HFFc6 (cell line): ENCODE measurements around the gene PLCL2. TPM values are rescaled to one million over a fixed set of nuclear protein-coding genes. Genes with fewer than 3 reads are reported as not detected.
A peak's percentile ranks its signal among the peaks of the same experiment; 100 is the strongest.

Experiments used
- DNase-seq: peaks from one replicate; pipeline ENCODE4 v3.0.0-alpha.2; 2018
- H3K27ac Mint-ChIP-seq: 2 replicates; pipeline ENCODE4 v1.8.0; 2020; ENCODE audit warnings: mild to moderate bottlenecking, mixed read lengths
- H3K27me3 Mint-ChIP-seq: 2 replicates; pipeline ENCODE4 v1.8.0; 2021; ENCODE audit warnings: mild to moderate bottlenecking, moderate library complexity, mixed read lengths; ENCODE audit not compliant: insufficient read depth
- H3K36me3 Mint-ChIP-seq: 2 replicates; pipeline ENCODE4 v1.8.0; 2021; ENCODE audit warnings: low read depth, mixed read lengths
- H3K4me1 Mint-ChIP-seq: 2 replicates; pipeline ENCODE4 v1.8.0; 2020; ENCODE audit warnings: low read depth, mixed read lengths
- H3K4me3 Mint-ChIP-seq: 2 replicates; pipeline ENCODE4 v1.8.0; 2020; ENCODE audit warnings: mild to moderate bottlenecking, moderate library complexity, mixed read lengths
- H3K9me3 Mint-ChIP-seq: 2 replicates; pipeline ENCODE4 v1.8.0; 2020; ENCODE audit warnings: mild to moderate bottlenecking, mixed read lengths
- total RNA-seq, 6 experiments: library from RNA; stranded (reverse); fragmentation: NEBNext Ultra II Directional; extraction: Animal tissue kit (Norgen Biotek cat#: 25700); gene quantifications; 2 replicates in 1 of 6; 3 replicates in 5 of 6; pipeline ENCODE4 v1.2.3, GENCODE V29; 2021
- TF ChIP-seq, protein P1 (sequence below): fragments of 200-600 bp; sonication (generic); IDR thresholded peaks from 2 replicates; pipeline ENCODE4 v1.5.0; 2021; ENCODE audit warnings: antibody characterized with exemption, mild to moderate bottlenecking

PLCL2 gene
- total RNA-seq, 6 experiments from 2014 or later: 3.9 to 6.4 (median 5.7) TPM

DNA sequence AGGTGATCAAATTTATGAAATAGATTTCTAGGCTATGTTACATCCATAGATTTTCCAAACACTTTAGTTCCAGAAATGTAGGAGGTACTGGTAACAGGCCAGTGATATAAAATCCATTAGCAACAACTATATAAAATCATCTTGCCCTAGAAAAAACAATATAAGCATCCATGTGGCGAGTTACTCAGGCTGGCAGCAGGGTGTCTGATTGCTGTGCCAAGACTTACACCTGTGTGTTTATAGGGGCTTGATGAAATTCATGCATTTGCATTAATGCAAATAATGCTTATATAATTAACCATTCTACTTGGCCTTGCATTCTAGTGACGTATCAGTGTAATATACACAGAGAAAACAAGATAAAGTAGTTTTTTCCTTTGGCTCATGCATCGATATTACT lies 153.4 kb downstream of the PLCL2 start:
- Mint-ChIP-seq H3K4me3 (no peak overlapping the region), H3K4me1 (peaks cover 38% of the 10 kb centered on the region)
- TF ChIP-seq, protein P1, sequence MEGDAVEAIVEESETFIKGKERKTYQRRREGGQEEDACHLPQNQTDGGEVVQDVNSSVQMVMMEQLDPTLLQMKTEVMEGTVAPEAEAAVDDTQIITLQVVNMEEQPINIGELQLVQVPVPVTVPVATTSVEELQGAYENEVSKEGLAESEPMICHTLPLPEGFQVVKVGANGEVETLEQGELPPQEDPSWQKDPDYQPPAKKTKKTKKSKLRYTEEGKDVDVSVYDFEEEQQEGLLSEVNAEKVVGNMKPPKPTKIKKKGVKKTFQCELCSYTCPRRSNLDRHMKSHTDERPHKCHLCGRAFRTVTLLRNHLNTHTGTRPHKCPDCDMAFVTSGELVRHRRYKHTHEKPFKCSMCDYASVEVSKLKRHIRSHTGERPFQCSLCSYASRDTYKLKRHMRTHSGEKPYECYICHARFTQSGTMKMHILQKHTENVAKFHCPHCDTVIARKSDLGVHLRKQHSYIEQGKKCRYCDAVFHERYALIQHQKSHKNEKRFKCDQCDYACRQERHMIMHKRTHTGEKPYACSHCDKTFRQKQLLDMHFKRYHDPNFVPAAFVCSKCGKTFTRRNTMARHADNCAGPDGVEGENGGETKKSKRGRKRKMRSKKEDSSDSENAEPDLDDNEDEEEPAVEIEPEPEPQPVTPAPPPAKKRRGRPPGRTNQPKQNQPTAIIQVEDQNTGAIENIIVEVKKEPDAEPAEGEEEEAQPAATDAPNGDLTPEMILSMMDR: no peak

DNA sequence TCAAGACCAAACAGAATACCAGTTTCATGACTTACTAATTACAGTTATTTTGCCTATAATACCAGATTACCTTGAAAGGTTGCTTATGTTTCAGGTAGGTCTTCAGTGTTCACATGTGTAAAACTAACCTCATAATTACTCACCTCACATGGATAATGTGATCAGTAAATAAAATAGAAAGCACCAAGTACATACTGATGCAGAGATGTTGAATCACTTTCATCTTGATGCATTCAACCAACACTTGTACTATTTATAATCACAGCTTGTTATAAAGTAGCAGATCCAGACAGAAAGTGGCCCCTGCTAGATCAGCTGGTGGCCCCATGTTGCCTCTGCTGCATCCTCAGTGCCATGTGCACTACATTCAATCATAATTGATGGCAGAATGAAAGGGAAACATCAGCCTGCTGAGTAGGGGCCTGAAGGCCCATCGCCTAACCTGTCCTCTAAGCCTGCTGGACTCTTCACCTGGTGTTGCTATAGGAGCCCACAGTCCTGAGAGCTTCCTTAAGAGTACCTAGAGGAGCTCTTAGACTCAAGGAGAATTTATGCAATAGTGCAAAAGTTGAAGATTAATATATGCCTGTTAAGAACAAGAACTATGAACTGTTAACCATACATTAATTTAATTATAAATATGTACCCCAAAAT lies 154.3 kb downstream of the PLCL2 start:
- DNase-seq: no peak
- Mint-ChIP-seq H3K36me3 (no peaks in the 10 kb centered on the region), H3K4me1 (peaks cover 30% of the 10 kb centered on the region), H3K27me3 (no peaks in the 10 kb centered on the region), H3K4me3 (no peak overlapping the region; the same call in 1 of the 2 replicates), H3K9me3 (no peaks in the 10 kb centered on the region), H3K27ac (peak overlapping the region; percentile 78)
- TF ChIP-seq, protein P1: no peak

More for the DNA sequence above, 153.4 kb downstream of the PLCL2 start:
- no peak for DNase-seq
- H3K27ac Mint-ChIP-seq: no peak overlapping the region
- H3K9me3 Mint-ChIP-seq: no peaks in the 10 kb centered on the region
- no peaks in the 10 kb centered on the region for H3K36me3 Mint-ChIP-seq
- H3K27me3 Mint-ChIP-seq: no peaks in the 10 kb centered on the region

DNA sequence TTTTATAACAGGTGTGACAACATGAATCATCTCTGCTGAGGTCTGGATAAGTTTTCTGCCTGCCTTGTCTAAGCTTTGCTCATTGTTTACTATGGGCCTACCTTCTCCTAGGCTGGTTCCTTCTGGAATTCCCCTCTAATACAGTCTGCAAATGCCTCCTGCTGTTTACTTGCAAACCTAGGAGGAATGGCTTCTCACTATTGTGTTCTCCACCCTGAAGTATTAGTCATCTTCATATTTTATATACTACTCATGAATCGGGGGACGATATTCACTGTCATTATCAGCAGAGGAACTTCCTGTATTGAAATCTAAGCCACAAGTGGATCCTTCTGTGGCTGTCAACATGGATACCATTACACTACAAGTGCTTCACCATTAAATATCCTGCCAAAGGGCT lies 154.8 kb downstream of the PLCL2 start:
- TF ChIP-seq, protein P1: no peak
- Mint-ChIP-seq H3K27ac (peak overlapping the region; percentile 78), H3K27me3 (no peaks in the 10 kb centered on the region), H3K4me1 (peaks cover 32% of the 10 kb centered on the region), H3K9me3 (no peaks in the 10 kb centered on the region), H3K36me3 (no peaks in the 10 kb centered on the region), H3K4me3 (no peak overlapping the region; the same call in 1 of the 2 replicates)
- peak; percentile 82 for DNase-seq

DNA sequence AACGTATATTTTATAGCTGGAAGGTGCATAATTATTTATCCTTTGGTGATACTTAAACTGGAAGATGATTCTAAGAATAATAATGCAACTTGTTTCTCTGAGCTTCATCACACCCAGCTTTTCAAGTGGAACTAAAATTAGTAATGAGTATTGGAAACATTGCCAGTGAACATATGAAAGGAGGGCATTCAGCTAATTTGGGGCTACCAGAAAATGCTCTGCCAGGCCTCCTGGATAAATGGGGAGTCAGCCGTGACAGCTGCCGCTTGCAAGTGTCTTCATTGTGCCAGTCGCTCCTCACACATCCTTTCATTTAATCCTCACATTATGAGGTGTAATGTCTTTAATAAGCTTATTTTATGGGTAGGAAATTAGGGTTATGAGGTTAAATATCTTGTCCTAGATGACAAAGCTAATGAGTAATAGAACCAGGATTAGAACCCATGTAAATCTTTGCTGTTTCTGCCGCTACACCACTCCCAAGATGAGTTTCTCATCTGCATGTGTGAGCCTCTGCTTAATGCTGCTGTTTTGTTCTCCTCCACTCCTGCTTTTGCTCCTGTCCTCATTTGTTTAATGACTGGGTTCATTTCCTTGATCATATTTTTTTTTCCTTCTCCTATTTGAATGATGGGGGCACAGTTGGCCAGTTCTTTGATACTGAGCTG lies 155.7 kb downstream of the PLCL2 start:
- peak overlapping the region; percentile 40 for H3K4me3 Mint-ChIP-seq
- no peaks in the 10 kb centered on the region for H3K9me3 Mint-ChIP-seq
- H3K27ac Mint-ChIP-seq: peak overlapping the region; percentile 78
- TF ChIP-seq, protein P1: no peak
- no peaks in the 10 kb centered on the region for H3K36me3 Mint-ChIP-seq
- DNase-seq: no peak
- H3K27me3 Mint-ChIP-seq: no peaks in the 10 kb centered on the region
- peaks cover 39% of the 10 kb centered on the region for H3K4me1 Mint-ChIP-seq

DNA sequence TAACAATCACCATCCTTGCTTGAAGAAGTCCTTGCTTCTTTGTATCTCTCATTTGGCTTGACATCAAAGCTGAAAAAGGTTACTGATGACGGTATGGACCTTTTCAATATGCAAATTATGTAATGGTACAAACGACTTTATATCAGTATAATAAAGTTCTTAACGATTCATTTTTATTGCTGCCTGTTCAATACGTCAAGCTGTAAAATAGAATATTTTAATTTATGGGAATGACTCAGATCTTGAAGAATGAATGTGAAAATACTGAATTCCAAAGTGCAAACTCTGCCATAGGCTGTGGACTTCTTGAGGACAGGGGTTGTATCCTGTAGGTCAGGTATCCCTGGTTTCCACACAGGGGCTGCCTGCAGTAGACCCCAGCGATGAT lies 156.2 kb downstream of the PLCL2 start:
- Mint-ChIP-seq H3K27ac (peak overlapping the region; percentile 78), H3K36me3 (no peaks in the 10 kb centered on the region), H3K9me3 (no peaks in the 10 kb centered on the region), H3K27me3 (no peaks in the 10 kb centered on the region), H3K4me3 (peak overlapping the region; percentile 40), H3K4me1 (peaks cover 39% of the 10 kb centered on the region)
- TF ChIP-seq, protein P1: no peak
- DNase-seq: peak; percentile 10
